LNCaP clone FGC (cell line): Measurements from ENCODE around the gene CHAD.

ENCODE experiments used
- DNase-seq: peaks from one replicate; pipeline ENCODE4 v3.0.0-alpha.2; 2011; ENCODE audit warnings: low read depth
- H3K4me3 ChIP-seq: 2 replicates; pipeline ENCODE4 v1.5.1; 2011; ENCODE audit warnings: mild to moderate bottlenecking, low read depth, low read length, control low read depth
- CTCF ChIP-seq: IDR thresholded peaks from 2 replicates; pipeline ENCODE4 v1.5.1; 2012; ENCODE audit warnings: mild to moderate bottlenecking; ENCODE audit not compliant: control insufficient read depth, insufficient read depth; ENCODE audit errors: extremely low read depth

CHAD gene

GRCh38 chr17:50458270-50458669 lies 10.4 kb downstream of the CHAD start:
- no peak for TF ChIP-seq CTCF
- no peak overlapping the region for H3K4me3 ChIP-seq
- no peak for DNase-seq

DNA sequence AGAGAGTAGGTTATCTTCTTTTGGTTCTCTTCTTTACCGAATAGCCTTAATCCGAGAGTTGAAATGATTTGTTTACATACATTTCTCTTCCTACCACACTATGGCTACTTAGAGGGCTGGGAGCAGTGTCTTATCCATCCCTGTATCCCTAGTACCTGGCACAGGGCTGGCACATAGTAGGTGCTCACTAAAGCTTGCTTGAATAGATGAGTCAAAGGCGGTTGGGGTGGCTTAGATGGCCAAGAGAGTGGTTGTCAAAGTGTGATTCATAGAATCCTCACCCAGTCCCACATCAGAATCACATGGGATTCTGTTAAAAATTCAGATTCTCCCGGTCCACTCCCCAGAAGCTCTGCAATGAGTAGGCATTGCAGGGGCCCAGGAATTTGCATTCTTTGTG lies 11.1 kb downstream of the CHAD start:
- no peak for TF ChIP-seq CTCF
- no peak overlapping the region for H3K4me3 ChIP-seq
- DNase-seq = no peak

DNA sequence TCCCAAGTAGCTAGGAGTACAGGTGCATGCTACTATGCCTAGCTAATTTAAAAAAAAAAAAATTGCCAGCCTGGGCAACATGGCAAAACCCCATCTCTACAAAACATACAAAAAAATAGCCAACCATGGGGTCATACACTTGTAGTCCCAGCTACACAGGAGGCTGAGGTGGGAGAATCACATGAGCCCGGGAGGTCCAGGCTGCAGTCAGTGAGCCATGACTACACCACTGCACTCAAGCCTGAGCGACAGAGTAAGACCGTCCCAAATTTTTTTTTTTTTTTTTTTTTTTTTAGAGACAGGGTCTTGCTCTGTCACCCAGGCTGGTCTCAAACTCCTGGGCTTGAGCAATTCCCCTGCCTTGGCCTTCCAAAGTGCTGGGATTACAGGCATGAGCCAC lies 14.8 kb downstream of the CHAD start:
- no peak overlapping the region for H3K4me3 ChIP-seq
- TF ChIP-seq CTCF = no peak
- no peak for DNase-seq

GRCh38 chr17:50452630-50453300 lies 15.9 kb downstream of the CHAD start:
- H3K4me3 ChIP-seq = no peak overlapping the region
- DNase-seq = no peak
- TF ChIP-seq CTCF = no peak

GRCh38 chr17:50451943-50452629 lies 16.6 kb downstream of the CHAD start:
- no peak for TF ChIP-seq CTCF

GRCh38 chr17:50448643-50449042 lies 20.0 kb downstream of the CHAD start:
- no peak overlapping the region for H3K4me3 ChIP-seq
- no peak for DNase-seq
- TF ChIP-seq CTCF = no peak

More at GRCh38 chr17:50451943-50452629, 16.6 kb downstream of the CHAD start:
- no peak overlapping the region for H3K4me3 ChIP-seq
- DNase-seq = no peak
